Stimulated activated CD8-positive, alpha-beta memory T cell treated with anti-CD3 and anti-CD28 coated beads, Interleukin-15, amount 100 ng/mL, for 1 hour (primary cell): ENCODE data around the gene RNH1.
"Not testable (repeated sequence)": the region's sequence is repeated elsewhere in the genome, so short reads cannot be mapped to it uniquely, and the experiment has no call there.

Experiments used
- DNase-seq: peaks from one replicate; pipeline ENCODE4 v3.0.0-alpha.2; 2020; ENCODE audit warnings: low read depth

Gene RNH1

DNA sequence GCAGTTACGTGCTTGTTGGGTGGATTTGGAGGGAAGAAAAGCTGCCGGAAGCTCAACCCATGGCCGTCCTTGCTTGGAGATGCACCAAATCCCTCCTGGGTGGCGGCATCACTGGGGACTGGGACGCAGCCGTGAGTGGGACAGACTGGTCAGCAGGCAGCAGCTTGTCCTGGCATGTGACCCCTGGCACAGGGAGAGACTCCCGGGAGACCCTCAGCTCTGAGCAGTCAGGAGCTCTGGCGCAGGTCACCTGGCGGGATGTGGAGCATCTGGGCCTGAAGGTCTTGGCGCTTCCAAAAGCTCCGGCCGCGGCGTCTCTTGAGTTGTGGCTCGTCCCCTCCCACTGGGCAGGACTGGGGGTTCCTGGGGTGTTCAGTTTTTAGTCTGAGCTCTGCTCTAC is 30.6 kb downstream of the RNH1 start:
- no peak for DNase-seq

DNA sequence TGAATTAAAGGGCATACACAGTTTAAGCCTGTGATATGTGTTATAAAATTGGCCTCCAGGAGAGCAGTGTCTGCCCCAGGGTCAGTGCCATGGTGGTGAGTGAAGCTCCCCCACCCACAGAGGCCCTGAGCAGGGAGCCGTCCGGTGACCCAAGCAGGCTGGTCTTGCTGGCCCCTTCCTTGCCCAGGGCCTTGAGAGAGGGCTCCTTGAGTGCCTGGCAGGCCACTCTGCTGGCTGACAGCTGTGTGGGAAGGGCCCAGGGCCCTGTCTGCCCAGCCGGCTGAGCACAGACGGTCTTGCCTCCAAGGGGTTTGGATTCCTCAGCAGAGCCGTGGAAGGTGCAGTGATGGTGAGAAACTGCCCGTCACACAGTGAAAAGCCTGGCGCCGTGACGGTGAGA is 31.1 kb downstream of the RNH1 start:
- no peak for DNase-seq

- no peak for DNase-seq
These were observed 32.0 kb downstream of the RNH1 start for GRCh38 chr11:474914-475506.

DNA sequence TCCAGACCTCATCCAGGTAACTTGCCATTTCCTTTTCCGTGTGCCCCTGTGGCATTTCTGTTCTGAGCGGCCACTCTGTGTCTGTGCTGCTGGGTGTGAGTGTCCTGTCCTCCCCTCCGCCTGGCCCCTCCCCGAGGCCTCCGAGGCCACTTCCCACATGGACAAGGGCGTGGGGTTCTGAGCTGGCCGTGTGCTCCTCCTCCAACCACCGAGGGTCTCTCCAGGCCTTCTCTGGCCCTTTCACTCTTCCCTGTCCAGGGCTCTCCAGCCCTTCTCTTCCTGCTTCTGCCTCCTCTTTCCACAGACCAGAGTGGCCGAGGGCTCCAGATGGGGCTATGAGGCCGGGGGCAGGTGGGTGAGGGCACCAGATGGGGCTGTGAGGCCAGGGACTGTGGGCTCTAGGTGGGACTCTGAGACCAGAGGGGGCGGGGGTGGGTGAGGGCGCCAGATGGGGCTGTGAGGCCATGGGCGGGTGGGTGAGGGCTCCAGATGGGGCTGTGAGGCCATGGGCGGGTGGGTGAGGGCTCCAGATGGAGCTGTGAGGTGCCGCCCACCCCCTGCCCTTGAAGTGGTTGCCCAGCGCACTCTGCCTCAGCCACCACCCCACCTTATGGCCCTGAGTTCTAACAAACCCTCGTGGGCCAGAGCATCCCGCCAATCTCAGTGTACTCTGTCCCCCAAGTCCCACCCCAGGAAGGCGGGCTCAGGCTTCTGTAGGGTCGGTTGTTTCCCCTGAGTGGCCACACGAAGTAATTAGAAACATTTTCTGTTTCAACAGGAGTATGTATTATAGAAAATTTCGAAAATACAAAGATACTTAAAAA is 32.9 kb downstream of the RNH1 start:
- DNase-seq = no peak

DNA sequence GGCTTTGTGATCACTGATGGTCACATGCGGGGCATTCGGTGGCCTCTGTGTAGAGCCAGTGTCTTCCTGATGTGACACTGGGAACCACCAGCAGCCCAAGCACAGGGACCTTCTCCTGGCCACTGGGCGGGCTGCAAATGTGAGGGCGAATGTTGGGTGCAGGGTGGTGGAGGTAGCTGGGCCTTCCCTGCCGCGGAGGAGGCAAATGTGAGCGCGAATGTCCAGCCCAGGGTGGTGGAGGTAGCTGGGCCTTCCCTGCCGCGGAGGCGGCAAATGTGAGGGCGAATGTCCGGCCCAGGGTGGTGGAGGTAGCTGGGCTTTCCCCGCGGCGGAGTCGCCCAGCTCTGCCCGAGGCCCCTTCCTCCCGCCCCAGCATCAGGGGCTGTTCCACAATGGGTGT is 33.6 kb downstream of the RNH1 start:
- no peak for DNase-seq

DNA sequence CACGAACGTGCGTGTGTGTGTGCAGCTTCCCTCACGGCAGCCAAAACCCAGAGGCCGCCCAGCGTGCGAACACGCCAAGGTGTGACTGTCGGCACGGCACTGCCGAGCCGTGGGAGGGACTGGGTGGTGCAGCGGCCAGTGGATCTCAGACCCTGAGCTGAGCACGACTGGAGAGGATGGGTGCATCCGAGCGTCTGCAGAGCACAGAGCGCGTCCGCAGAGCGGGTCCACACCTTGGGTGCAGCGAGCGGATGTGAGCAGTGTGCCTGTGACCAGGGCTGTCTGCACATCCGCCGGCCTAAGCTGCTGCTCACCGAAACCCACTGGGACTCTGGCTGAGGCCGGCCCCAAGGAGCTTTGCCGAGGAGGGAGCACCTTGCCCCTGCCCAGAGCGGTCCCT is 34.2 kb downstream of the RNH1 start:
- no peak for DNase-seq

DNA sequence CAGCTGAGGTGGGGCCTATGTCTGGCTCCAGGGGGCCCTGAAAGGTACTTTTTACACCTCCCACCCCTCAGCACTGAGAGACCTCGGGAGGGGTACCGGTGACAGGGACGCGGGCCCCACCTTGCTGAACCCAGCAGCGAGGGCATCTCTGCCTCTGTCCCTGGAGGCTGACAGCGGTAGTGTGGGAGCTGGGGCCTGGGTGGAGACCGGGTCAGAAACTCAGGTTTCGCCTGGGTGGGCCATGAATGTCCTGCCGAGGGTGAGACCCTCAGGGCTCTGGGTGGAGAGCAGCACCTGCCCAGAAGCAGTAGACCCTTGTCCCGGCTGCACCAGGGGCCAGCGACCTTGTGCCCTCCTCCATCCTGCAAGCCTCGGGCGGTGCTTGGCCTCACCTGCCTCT is 34.8 kb downstream of the RNH1 start:
- DNase-seq = no peak

GRCh38 chr11:471468-472145 is 35.4 kb downstream of the RNH1 start:
- DNase-seq = no peak

DNA sequence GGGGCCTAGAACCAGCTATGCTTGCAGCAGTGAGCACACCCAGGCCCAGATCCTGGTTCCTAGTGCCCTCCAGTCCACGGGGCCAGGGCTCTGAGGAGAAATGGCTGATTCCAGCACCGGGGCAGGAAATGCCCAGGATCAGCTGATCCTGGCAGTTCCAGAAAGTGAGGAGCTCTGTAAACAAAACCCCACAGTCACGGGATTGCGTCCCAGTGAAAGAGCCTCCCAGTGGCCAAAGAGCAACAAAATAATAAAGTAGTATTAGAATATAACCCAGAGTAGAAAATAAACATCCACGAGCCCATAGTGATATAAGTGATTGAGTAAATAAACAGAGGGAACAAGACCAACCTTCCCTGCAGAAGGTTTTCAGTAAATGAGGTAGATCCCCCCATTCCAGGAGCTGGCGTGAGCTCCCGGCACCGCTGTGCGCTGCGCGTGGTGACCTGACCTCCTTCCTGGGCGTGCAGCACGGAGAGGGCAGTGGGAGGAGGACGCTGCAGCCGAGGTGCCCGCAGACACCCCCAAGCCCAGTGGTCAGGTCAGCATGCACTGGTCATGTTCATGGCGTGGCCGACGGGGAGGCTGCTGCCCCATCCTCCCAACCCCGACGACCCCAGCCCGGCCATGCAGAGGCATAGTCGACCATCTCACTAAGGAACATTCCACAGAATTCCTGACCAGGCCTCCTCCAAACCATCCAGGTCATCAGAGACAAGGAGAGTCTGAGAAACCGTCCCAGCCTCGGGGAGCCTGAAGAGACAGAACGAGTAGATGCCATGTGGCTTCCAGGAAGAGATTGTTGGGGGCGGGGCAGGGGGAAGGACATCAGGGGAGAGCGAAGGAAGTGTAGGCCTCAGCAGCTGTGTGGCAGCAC is 37.1 kb downstream of the RNH1 start:
- no peak for DNase-seq

DNA sequence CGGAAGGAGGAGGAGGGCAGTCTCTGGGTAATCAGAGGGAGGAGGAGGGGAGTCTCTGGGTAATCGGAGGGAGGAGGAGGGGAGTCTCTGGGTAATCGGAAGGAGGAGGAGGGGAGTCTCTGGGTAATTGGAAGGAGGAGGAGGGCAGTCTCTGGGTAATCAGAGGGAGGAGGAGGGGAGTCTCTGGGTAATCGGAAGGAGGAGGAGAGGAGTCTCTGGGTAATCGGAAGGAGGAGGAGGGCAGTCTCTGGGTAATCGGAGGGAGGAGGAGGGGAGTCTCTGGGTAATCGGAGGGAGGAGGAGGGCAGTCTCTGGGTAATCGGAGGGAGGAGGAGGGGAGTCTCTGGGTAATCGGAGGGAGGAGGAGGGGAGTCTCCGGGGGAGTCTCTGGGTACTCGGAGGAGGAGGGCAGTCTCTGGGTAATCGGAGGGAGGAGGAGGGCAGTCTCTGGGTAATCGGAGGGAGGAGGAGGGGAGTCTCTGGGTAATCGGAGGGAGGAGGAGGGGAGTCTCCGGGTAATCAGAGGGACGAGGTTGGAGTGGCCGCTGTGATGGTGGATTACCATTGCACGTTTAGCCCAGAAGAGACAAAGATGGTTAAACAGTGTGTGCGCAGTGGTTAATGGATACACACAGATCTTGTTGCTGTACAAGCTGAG is 37.9 kb downstream of the RNH1 start:
- DNase-seq = not testable (repeated sequence)

GRCh38 chr11:468493-468892 is 38.5 kb downstream of the RNH1 start:
- no peak for DNase-seq

DNA sequence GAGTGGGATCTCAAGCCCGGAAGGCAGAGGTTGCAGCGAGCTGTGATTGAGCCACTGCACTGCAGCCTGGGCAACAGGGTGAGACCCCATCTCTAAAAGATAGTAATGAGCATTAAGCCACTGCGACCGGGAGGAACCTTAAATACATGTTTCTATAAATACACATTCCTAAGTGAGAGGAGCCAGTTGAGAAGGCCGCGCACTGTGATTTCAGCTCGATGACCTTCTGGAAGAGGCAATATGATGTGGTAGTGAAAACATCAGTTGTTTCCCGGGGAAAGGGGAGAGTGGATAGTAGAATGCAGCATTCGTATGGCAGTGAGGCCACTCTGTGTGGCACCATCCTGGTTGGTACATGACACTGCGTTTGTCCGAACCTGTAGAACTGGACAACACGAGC is 39.0 kb downstream of the RNH1 start:
- DNase-seq = no peak

GRCh38 chr11:465896-466530 is 41.0 kb downstream of the RNH1 start:
- DNase-seq = no peak

DNA sequence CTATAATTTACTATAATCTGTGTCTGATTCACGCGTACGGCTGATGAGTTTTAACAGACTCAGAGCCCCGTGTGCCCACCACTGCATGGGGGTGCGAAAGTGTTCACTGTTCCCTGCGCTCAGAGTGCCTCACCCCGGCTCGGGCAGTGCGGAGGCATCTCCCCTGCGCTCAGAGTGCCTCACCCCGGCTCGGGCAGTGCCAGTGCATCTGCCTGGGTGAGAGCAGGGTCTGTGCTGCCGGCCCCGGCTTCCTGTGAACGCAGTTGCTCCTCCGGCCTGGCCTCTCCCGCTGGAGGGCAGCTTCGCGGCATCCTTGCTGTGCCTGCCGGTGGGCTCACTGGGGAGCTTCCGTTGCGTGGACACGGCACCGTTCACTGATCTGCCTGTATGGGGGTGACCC is 42.7 kb downstream of the RNH1 start:
- DNase-seq = no peak

DNA sequence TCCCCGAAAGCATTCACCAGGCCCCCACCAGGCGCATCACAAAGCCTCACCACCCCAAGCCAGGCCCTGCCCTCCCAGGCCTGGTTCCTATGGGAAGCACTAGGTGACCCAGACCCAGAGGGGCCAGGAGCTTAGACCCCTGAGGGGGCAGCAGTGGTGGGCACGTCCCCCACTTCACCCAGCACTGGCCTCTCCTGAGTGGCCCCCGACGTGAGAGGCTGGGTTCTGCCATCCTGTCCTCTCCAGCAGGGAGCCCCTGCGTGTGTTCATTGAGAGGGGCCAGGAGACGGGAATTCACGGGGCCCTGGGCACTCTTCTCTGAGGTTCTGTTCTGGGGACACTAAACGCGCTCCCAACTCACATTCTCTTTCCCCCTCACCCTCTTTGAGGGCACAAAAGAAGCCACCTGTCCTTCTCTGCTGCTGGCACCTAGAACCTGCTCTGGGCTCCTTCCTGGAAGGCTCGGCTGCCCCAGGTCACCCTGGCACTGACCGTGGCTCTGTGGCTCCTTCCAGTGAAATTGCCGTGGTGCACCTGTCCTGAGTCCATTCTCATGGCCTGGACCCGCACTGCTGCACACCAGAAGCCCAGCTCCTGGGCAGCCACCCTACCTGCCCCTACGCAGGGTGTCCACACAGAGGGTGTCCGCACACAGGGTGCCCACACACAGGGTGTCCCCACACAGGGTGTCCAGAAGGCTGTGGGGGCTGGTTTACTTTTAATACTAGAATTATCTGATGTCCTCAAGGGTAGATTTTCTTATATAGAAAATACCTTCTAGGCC is 44.7 kb downstream of the RNH1 start:
- DNase-seq = no peak

DNA sequence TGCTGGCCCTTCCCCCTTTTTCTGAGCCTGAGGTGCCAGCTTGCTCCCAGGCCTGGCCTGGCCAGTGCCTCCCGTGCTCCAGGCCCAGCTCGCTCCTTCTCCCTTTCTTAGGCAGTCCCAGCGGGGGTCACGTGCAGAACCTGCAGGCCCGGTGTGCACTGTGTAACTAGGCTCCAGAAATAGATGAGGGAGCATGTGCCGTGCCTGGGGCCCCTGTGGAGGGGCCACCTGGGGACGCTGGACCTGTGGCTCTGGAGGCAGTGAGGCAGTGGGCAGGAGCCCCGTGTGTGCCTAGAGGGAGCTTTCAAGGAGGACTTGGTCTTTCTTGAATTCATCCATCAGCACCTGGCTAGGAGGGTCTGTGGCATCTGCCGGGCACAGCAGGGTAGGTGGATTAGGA is 45.4 kb downstream of the RNH1 start:
- DNase-seq = no peak

DNA sequence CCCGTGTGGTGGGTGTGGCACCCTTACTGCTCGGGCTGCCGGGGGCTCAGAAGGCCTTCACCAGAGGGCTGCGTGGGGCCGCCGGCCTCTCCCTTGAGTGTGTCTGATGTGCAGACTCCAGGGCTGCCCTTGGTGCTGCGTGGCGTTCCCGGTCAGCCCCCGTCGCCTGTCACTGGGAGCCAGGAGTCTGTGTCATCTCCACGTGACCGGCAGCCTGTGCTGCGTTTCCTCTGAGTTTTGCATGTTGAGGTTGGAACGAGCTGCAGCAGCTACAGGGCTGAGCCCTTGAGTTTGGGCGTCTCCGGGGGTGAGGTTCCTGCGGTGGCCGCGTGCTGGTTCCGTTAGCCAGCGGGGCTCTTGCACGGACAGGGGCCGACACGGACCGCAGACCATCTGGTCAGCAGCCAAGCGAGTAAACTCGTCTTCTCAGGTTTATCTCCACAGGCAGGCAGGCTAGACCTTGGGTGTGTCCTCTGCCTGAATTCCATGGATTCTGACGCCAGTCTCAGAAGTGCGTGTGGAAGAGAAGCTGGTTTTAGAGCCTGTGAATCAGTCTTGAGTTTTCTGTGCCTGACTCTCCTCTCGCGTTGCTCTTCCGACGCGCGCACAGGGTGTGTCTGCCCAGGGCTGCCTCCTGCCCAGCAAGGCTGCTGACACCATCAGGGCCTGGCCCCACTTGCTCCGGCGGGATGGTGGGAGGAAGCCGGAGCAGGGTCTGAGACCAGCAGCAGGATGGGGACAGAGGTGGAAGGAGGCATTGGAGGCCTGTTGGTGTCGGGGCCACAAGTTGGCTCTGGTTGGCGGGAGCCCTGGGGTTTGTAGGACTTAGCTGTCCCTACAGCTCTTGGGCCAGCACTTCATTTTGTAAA is 46.5 kb downstream of the RNH1 start:
- no peak for DNase-seq

DNA sequence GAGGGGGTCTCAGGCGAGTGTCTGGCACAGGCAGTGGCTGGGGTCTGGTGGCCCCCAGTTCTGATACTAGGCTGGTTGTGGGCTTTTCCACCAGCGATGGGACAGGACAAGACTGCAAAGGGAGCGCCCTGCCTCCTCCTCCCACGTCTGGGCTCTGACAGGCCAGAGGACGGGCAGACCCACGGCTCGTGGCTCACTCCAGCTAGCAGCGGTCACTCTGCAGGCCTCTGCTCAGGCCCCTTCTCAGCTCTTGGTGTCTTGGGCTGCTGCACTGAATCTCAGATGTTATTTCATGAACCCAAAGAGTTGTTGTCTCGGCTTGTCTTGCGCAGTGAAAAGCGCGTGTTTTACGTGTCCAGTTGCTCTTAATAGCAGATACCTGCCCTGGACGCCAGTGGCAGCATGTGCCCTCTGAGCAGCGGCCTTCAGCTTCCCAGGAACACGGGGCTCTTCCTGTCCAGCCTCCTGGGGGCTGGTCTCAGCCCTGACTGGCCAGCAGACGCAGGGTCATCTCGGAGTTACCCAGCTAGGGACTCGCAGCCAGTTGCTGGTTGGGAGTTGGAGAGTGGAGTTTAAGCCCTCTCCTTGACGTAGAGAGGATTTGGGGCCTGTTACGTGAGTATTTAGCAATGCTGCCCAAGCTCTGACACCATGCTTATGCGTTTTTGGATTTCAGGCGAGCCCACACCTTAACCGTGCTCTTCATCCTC is 47.4 kb downstream of the RNH1 start:
- DNase-seq = no peak
